MG63 (cell line): ENCODE data around the gene HDAC8. TPM values are rescaled to one million over a fixed set of nuclear protein-coding genes. Genes with fewer than 3 reads are reported as not detected.

Experiments
- DNase-seq: peaks from one replicate; pipeline ENCODE4 v3.0.0-alpha.2; 2020
- H3K27me3 ChIP-seq: fragments of 250-450 bp; sonication (Bioruptor Pico); 2 replicates; pipeline ENCODE4 v1.5.1; 2020; ENCODE audit warnings: mild to moderate bottlenecking, moderate library complexity
- H3K36me3 ChIP-seq: fragments of 250-450 bp; sonication (Bioruptor Pico); 2 replicates; pipeline ENCODE4 v1.5.1; 2020; ENCODE audit warnings: mild to moderate bottlenecking, moderate library complexity
- H3K4me3 ChIP-seq: fragments of 250-450 bp; sonication (Bioruptor Pico); 2 replicates; pipeline ENCODE4 v1.5.1; 2020; ENCODE audit warnings: mild to moderate bottlenecking, moderate library complexity
- H3K9me3 ChIP-seq: fragments of 250-450 bp; sonication (Bioruptor Pico); 2 replicates; pipeline ENCODE4 v1.5.1; 2020; ENCODE audit warnings: mild to moderate bottlenecking, moderate library complexity
- total RNA-seq: library from RNA; depleted of rRNA; stranded (reverse); fragments of >200 nt; shearing (Covaris generic); gene quantifications from 2 replicates; pipeline ENCODE4 v1.2.3, GENCODE V29; 2014; ENCODE audit warnings: low replicate concordance; rRNA removed

Gene HDAC8
- total RNA-seq, 1 experiment from 2014 or later = 24.6 TPM

GRCh38 chrX:72305286-72306084, 267.2 kb downstream of the HDAC8 start, which contains the start of gene CITED1:
TSS of gene CITED1 (minus strand) at chrX:72305914. CDS start at chrX:72302869, 3,045 bp downstream.
- Histone ChIP-seq H3K27me3 (peaks cover 26% of the 10 kb centered on the region), H3K9me3 (no peaks in the 10 kb centered on the region), H3K36me3 (no peaks in the 10 kb centered on the region), H3K4me3 (peak within 1 kb of the TSS; percentile 38)
- DNase-seq = peak; percentile 9

DNA sequence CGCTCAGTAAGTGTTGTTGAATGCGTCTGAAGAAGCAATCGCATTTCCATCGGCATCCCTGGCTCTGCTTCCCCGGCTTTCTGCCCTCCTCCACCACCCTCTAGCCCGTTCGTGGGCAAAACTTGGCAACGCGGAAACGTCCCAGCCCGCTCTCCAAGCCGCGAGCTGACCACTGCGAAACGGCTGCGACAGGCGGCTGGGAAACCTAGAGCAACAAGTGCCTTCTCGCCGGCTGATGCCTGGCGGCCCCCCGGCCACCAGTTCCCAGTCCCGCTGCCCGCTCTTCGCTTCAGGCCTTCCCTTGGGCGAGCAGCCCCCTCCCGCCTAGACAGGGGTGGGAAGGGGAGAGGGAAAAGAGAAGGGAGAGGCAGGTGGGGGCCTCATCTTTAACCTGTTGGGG, 267.8 kb downstream of the HDAC8 start:
- Histone ChIP-seq H3K27me3 (peaks cover 26% of the 10 kb centered on the region), H3K4me3 (no peak overlapping the region)
- no peak for DNase-seq

DNA sequence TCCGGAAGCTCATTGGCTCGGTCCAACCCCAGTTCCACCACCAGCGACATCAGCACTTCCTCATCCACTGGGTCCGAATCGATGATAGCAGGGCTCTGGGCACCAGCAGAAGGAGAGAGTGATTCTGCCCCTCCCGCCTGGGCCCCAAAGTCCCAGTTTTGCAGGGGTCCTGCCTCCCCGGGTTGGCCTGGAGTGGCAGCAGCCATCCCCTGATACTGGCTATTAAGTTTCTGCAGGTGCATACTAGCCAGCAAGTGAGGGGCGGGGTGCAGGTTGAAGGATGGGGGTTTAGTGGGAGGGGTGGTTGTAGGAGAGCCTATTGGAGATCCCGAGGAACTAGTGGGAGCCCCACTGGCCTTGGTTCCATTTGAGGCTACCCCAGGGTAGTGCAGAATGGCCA, 270.9 kb downstream of the HDAC8 start:
- no peak for DNase-seq
- no peaks in the 10 kb centered on the region for H3K9me3 ChIP-seq
- peaks cover 17% of the 10 kb centered on the region for H3K27me3 ChIP-seq

More for the DNA sequence above, 267.8 kb downstream of the HDAC8 start:
- Histone ChIP-seq H3K36me3 (no peaks in the 10 kb centered on the region), H3K9me3 (no peaks in the 10 kb centered on the region)

DNA sequence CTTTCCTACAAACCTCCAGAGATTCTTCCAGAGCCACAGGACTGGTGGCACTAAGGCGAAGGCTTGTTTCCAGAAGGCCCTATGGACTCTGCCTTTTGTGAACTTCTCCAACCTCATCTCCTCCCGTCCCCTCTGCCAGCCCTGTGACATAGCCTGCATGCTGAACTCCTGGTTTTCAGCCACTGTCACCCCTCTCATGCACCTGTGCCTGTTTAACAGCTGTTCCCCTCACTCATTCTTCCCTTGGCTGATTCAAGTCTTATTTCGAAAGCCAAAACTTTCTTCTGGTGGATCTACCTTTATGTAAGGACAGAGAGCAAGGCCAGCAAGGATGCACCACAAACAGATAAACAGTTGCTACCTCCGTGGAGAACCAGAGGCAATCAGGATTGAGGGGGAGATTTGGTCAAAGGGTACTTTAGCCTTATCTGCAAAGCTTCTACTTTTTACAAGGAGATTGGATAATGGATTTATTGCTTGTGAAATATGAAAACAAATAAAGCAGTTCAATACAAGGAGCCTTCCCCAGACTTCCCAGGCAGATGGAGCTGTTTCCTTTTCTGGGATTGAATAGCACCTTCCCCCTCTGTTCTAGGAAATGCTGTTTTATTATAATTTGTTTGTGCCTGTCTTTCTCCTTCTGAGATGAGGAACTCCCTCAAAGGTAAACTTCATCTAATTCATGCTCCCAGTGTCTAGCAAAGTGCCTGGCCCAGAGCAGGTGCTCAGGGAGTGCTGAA, 272.6 kb downstream of the HDAC8 start:
- Histone ChIP-seq H3K27me3 (peaks cover 8% of the 10 kb centered on the region), H3K9me3 (no peaks in the 10 kb centered on the region), H3K4me3 (no peak overlapping the region), H3K36me3 (no peaks in the 10 kb centered on the region)
- no peak for DNase-seq

More for the DNA sequence above, 270.9 kb downstream of the HDAC8 start:
- Histone ChIP-seq H3K36me3 (no peaks in the 10 kb centered on the region), H3K4me3 (no peak overlapping the region)

DNA sequence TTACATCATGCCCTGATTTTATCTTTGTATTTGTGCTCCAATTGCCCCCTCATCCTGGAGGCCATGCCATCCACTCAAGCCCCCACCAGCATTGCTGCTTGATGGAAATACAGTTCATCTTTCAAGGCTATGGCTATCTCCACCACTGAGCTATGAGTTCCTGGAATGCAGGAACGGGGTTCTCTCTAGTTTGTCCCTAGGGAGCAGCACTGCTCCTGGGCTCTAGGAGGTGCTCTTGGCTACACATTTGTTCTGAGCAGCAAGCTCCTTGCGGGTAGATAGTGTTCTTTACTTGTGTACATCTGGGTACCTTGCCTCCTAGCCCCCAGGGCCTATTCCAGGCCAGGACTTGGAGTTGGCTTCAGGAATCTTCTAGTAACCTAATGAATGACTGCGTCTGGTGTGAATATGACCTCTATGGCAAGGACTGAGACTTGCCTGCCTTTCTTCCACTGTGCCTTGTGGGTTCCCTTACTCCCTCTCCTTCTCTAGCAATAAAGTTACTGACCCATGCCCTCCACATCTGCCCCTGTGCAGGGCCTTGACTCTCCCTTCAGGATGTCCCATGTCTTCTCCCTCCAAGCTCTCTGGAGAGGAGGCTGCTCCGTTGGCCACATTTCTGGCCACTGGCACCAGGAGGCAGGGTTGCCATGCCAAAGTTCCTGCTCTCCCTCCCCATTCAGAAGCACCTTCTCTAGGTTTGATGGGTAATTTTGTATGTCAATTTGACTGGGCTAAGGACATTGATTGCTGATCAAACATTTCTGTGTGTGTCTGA, 274.5 kb downstream of the HDAC8 start:
- DNase-seq = no peak
- no peak overlapping the region for H3K4me3 ChIP-seq
- no peaks in the 10 kb centered on the region for H3K27me3 ChIP-seq
- no peaks in the 10 kb centered on the region for H3K9me3 ChIP-seq
- H3K36me3 ChIP-seq = no peaks in the 10 kb centered on the region

DNA sequence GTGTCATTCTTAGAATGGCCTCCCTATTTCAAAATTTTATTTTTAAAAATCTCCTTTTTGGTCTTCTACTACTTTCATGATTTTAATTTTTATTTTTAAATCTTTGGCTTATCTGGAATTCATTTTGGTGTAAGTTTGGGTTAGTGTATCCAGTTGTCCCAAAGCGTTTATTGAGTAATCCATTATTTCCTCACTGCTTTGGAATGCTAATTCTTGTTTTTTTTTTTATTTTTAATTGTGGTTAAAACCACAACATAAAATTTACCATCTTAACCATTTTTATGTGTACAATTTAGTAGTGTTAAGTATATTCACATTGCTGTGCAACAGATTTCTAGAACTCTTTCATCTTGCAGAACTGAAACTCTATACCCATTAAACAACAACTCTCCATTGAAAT, 275.7 kb downstream of the HDAC8 start:
- Histone ChIP-seq H3K36me3 (no peaks in the 10 kb centered on the region), H3K4me3 (no peak overlapping the region), H3K9me3 (no peaks in the 10 kb centered on the region), H3K27me3 (no peaks in the 10 kb centered on the region)
- DNase-seq = no peak

- Histone ChIP-seq H3K9me3 (no peaks in the 10 kb centered on the region), H3K27me3 (no peaks in the 10 kb centered on the region), H3K36me3 (no peaks in the 10 kb centered on the region), H3K4me3 (no peak overlapping the region)
- DNase-seq = no peak
Observed at GRCh38 chrX:72295745-72296144, 276.9 kb downstream of the HDAC8 start.

GRCh38 chrX:72294497-72294896, 278.1 kb downstream of the HDAC8 start:
- Histone ChIP-seq H3K36me3 (no peaks in the 10 kb centered on the region), H3K4me3 (no peak overlapping the region), H3K27me3 (no peaks in the 10 kb centered on the region), H3K9me3 (no peaks in the 10 kb centered on the region)
- no peak for DNase-seq

GRCh38 chrX:72282302-72282701, 290.3 kb downstream of the HDAC8 start:
- Histone ChIP-seq H3K27me3 (no peaks in the 10 kb centered on the region), H3K4me3 (no peak overlapping the region), H3K36me3 (no peaks in the 10 kb centered on the region), H3K9me3 (no peaks in the 10 kb centered on the region)
- DNase-seq = no peak

DNA sequence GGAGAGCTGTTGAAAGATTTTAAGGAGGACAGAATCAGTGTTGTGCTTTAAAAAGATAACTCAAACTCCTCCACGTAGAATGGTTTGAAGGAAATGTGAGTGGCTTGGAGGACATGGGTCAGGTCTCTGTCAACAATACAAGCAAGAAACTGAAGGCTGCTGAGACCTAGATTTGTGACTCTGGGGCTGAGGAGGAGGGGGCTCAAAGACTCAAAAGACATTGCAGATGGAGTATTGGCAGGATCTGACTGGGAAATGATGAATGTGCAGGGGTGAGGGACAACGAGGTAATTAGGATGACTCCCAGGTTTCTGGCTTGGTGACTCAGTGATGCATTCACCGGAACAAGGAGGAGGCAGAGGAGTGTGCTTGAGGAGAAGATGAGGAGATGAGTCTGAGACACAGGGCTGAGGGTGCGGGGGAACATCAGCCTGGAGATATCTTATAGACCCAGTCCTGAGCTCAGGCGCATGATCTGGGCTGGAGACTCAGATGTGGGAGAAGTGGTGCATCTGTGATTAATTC, 292.3 kb downstream of the HDAC8 start:
- Histone ChIP-seq H3K36me3 (peaks cover 15% of the 10 kb centered on the region), H3K9me3 (no peaks in the 10 kb centered on the region), H3K4me3 (no peak overlapping the region), H3K27me3 (no peaks in the 10 kb centered on the region)
- peak; percentile 28 for DNase-seq

Other genes starting within 250 kb of the HDAC8 start
- 1.6 and 2.1 TPM in 2 replicates for gene PHKA1, start 141.5 kb upstream of the HDAC8 start, total RNA-seq
- gene DMRTC1B, start 204.0 kb upstream of the HDAC8 start, total RNA-seq = not detected in 2 replicates
- gene FAM236B, start 209.8 kb upstream of the HDAC8 start, total RNA-seq = not detected in 2 replicates
- not detected in 2 replicates for gene FAM236D, start 235.4 kb upstream of the HDAC8 start, total RNA-seq